GM23338 (cell line): ENCODE results near the gene MOB3B.
"Not testable (repeated sequence)": the region's sequence is repeated elsewhere in the genome, so short reads cannot be mapped to it uniquely, and the experiment has no call there.

Experiments used
- CTCF ChIP-seq, 2 experiments: fragments of 200-600 bp in 1 of 2; sonication (generic) in 1 of 2; conservative IDR thresholded peaks; 2 replicates each; pipeline versions ENCODE4 v1.5.1 to v1.6.1; 2016 to 2017; ENCODE audit warnings: antibody characterized with exemption in 2 of 2, low read depth in 2 of 2, mild to moderate bottlenecking in 2 of 2, moderate library complexity in 1 of 2
- EZH2 ChIP-seq: fragments of 200-600 bp; sonication (generic); IDR thresholded peaks from one replicate; pipeline ENCODE4 v1.8.0; 2017; ENCODE audit warnings: antibody characterized with exemption, mild to moderate bottlenecking, low read depth; ENCODE audit not compliant: unreplicated experiment
- JUNB ChIP-seq: IDR thresholded peaks from one replicate; pipeline ENCODE4 v1.6.1; 2016; ENCODE audit warnings: antibody characterized with exemption; ENCODE audit not compliant: unreplicated experiment
- NANOG ChIP-seq: IDR thresholded peaks from 2 replicates; pipeline ENCODE4 v1.6.1; 2016; ENCODE audit warnings: antibody characterized with exemption, borderline replicate concordance
- POLR2AphosphoS5 ChIP-seq: IDR thresholded peaks from 2 replicates; pipeline ENCODE4 v1.6.1; 2016; ENCODE audit warnings: antibody characterized with exemption, low read depth
- REST ChIP-seq: IDR thresholded peaks from one replicate; pipeline ENCODE4 v1.6.1; 2018; ENCODE audit warnings: antibody characterized with exemption; ENCODE audit not compliant: unreplicated experiment
- ZNF331 ChIP-seq: fragments of 250-450 bp; sonication (Bioruptor Pico); IDR thresholded peaks from 2 replicates; pipeline ENCODE4 v1.5.0; 2020; ENCODE audit warnings: low read depth, mild to moderate bottlenecking, moderate library complexity

GRCh38 chr9:27466516-27466915 lies 63.1 kb downstream of the MOB3B start:
- TF ChIP-seq CTCF (conservative IDR thresholded peaks at IDR 0.05; ENCODE audit: low read depth in 2 of 2); ZNF331 (CRISPR knock-in tag); EZH2; POLR2AphosphoS5; NANOG; REST; JUNB: not testable (repeated sequence)
